GM12872 (cell line): ENCODE results near the gene METTL6.

Source experiments
- CTCF ChIP-seq: IDR thresholded peaks from 3 replicates; pipeline ENCODE4 v1.5.1; 2011; ENCODE audit warnings: low read depth, mild to moderate bottlenecking, low read length, moderate library complexity; ENCODE audit not compliant: insufficient read depth

METTL6 gene, protein sequence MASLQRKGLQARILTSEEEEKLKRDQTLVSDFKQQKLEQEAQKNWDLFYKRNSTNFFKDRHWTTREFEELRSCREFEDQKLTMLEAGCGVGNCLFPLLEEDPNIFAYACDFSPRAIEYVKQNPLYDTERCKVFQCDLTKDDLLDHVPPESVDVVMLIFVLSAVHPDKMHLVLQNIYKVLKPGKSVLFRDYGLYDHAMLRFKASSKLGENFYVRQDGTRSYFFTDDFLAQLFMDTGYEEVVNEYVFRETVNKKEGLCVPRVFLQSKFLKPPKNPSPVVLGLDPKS

DNA sequence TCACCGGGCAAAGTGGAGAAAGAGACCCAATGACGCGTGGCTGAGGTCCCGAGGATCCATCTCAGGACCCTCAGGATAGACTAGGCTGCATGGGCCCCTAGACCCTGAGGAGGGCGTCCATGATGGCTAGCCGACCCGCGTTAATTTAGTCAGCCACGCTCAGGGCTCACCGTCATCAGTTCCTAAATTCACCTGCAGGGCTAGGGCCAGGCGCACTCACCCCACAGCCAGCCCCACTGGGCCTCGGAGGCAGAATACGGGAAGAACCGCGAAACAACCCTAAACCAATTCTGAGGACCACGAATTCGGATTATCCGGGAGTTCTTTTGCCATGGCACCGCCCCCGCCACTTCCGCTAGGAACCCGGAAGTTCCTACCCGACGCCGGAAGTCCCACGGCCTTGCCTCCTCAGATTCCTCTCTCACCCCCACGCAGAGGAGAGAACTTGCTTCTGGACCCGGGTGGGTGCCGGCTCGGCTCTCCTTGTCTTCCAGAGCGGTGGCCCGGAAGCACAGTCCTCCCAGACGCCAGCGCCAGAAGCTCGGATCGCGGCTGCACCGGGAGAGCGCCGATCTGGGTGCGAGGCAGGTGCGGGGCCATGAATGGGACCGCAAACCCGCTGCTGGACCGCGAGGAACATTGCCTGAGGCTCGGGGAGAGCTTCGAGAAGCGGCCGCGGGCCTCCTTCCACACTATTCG lies at the start of gene METTL6, which contains the start of gene EAF1:
METTL6 (minus strand) TSS at position 363 of the 699 bp plus-strand sequence. CDS start 1,033 bp downstream, outside the sequence.
EAF1 (plus strand) TSS at position 417 of the 699 bp plus-strand sequence; CDS start at position 599, 182 bp downstream.
- peak; percentile 32; the same call in 1 of the 3 replicates for TF ChIP-seq CTCF

GRCh38 chr3:15476378-15476777 lies 49.0 kb upstream of the METTL6 start:
- TF ChIP-seq CTCF: no peak

DNA sequence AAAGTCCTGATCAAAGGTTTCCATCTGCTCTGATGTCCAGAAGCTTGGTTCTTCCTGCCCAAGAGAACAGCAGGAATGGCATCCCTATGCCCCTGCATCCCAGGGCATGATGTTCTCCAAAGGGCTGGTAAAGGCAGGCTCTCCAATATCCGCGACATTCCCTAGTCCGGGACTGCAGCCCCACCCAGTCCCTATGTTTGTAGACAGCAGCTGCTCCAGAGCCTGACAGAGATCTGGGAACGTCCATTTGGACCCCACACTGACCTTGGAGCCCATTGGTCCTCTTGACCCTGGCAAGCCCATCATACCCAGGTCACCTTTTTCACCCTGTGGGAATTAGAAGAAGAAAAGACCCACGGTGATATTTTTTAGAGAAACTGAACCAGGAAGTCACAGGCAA lies 47.8 kb upstream of the METTL6 start:
- no peak for TF ChIP-seq CTCF

DNA sequence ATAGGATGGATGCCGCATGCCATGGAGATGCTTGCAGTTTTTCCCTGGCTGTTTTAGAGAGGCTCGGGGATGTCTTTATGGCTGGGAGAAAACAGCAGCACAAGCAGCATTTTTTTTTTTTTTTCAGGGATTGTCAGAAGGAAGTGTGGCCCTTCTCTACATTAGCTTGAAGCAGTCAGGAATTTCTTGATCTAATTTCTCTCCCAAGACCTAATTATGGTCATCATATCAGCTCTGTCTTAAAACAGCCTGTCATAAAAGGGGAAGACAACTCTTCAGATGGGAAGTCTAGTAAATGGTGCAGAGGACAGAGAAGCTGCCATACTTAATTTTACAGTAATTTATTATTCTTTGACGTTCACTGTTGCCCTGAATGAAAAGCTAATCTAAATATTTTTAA lies 44.5 kb upstream of the METTL6 start:
- TF ChIP-seq CTCF: no peak

DNA sequence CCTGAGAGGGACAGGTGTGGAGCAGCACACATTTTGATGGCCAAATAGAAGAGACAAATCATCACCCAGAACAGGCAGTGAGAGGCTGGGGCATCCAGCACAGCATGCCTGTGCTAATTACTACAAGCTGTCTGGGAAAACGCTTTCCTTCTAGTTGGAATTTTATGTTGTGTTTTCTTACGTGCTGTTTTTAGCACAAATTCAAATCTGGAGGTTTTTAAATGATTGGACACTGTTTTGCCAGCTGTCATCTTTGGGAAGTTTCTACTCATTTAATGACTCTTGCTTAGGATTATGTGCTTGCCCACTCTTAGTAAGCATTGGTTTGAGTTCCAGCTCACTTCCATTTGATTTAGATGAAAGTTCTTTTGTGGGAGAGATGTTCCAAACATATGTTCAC lies 43.5 kb upstream of the METTL6 start:
- TF ChIP-seq CTCF: no peak

- TF ChIP-seq CTCF: peak; percentile 36; the same call in 2 of the 3 replicates
Measured at GRCh38 chr3:15470261-15470660, 42.9 kb upstream of the METTL6 start.
